ENCODE measurements around the gene PDZD2.
"Not testable (repeated sequence)": the region's sequence is repeated elsewhere in the genome, so short reads cannot be mapped to it uniquely, and the experiment has no call there.

DNA sequence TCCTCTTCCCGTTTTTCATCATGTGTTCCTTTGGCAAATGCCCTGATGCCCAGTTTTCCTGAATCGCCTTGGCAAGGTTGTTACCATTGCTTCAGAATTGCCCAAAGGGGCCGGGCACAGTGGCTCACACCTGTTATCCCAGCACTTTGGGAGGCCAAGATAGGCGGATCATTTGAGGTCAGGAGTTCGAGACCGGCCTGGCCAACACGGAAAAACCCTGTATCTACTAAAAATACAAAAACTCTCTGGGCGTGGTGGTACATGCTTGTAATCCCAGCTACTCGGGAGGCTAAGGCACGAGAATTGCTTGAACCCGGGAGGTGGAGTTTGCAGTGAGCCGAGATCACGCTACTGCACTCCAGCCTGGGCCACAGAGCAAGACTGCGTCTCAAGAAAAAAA is 125.8 kb downstream of the PDZD2 start:
- TF ChIP-seq EP300, POLR2A (IDR thresholded peaks at IDR 0.05): not testable (repeated sequence)
- TF ChIP-seq, protein P1, sequence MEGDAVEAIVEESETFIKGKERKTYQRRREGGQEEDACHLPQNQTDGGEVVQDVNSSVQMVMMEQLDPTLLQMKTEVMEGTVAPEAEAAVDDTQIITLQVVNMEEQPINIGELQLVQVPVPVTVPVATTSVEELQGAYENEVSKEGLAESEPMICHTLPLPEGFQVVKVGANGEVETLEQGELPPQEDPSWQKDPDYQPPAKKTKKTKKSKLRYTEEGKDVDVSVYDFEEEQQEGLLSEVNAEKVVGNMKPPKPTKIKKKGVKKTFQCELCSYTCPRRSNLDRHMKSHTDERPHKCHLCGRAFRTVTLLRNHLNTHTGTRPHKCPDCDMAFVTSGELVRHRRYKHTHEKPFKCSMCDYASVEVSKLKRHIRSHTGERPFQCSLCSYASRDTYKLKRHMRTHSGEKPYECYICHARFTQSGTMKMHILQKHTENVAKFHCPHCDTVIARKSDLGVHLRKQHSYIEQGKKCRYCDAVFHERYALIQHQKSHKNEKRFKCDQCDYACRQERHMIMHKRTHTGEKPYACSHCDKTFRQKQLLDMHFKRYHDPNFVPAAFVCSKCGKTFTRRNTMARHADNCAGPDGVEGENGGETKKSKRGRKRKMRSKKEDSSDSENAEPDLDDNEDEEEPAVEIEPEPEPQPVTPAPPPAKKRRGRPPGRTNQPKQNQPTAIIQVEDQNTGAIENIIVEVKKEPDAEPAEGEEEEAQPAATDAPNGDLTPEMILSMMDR (IDR thresholded peaks at IDR 0.05) = not testable (repeated sequence)

All from suprapubic skin (tissue), 3 donors.